HepG2 (cell line): ENCODE measurements around the gene PPARA. TPM values are rescaled to one million over a fixed set of nuclear protein-coding genes. Genes with fewer than 3 reads are reported as not detected.

ENCODE experiments used
- ATAC-seq: fragments of 200-7000 bp; cut with Tn5 transposase; 3 replicates; pipeline ENCODE4 v1.9.1; 2020; ENCODE audit warnings: mild to moderate bottlenecking, moderate library complexity
- BruUV-seq: library from RNA; stranded (reverse); fragments of 400-500 nt; replicated peaks from 2 replicates; lab custom pipeline; 2021; lab: Mats Ljungman, UMichigan
- CTCF ChIA-PET: fragments of 300-600 bp; formaldehyde crosslinking; extraction: SDS; loops from one replicate; lab custom pipeline; 2021; ENCODE audit warnings: low total read pairs, inconsistent platforms, low intra/inter-chr PET ratio; lab: Yijun Ruan, JAX
- POLR2A ChIA-PET: fragments of 350-600 bp; sonication (Branson Sonifier 250); formaldehyde crosslinking; loops from one replicate; lab custom pipeline; 2020; ENCODE audit warnings: antibody characterized with exemption, inconsistent platforms; lab: Yijun Ruan, JAX
- DNase-seq: peaks from one replicate; pipeline ENCODE4 v3.0.0-alpha.2; 2015; ENCODE audit warnings: low spot score
- FAIRE-seq: peaks from 3 replicates; lab custom pipeline; 2011; peaks lifted over from hg19 to GRCh38; lab: Jason Lieb, UNC
- H2AFZ ChIP-seq: one replicate; pipeline ENCODE4 v1.6.1; 2011; ENCODE audit warnings: low read length, inconsistent platforms
- H3K27ac ChIP-seq: fragments of 300-600 bp; 3 replicates; pipeline ENCODE4 v1.8.0; 2011; ENCODE audit warnings: mixed run types, mild to moderate bottlenecking, mixed read lengths, low read length, inconsistent platforms; ENCODE audit not compliant: insufficient read depth; ENCODE audit errors: extremely low read length
- H3K27me3 ChIP-seq, 2 experiments: fragments of 200-600 bp in 1 of 2; 2 replicates in 1 of 2; 3 replicates in 1 of 2; pipeline versions ENCODE4 v1.6.0 to v1.8.0; 2011; ENCODE audit warnings: low read length in 2 of 2, mild to moderate bottlenecking in 2 of 2, moderate library complexity in 2 of 2, inconsistent platforms in 1 of 2; ENCODE audit not compliant: insufficient read depth in 2 of 2, control insufficient read depth in 1 of 2
- H3K36me3 ChIP-seq, 2 experiments: fragments of 200-600 bp in 1 of 2; replicated peaks in 1 of 2; 2 replicates in 1 of 2; 3 replicates in 1 of 2; pipeline versions ENCODE4 v1.5.1 to v1.8.0; 2011; ENCODE audit warnings: low read length in 2 of 2, inconsistent platforms in 1 of 2; ENCODE audit not compliant: insufficient read depth in 2 of 2, control insufficient read depth in 1 of 2
- H3K4me1 ChIP-seq: 2 replicates; pipeline ENCODE4 v1.5.1; 2012; ENCODE audit warnings: low read length, inconsistent platforms; ENCODE audit not compliant: insufficient read depth
- H3K4me2 ChIP-seq: 2 replicates; pipeline ENCODE4 v1.6.0; 2011; ENCODE audit warnings: low read depth, low read length, inconsistent platforms
- H3K4me3 ChIP-seq, 3 experiments: fragments of 200-600 bp in 1 of 3; sonication (generic), shearing (Covaris generic) in 1 of 3; replicated peaks in 1 of 3; 2 replicates each; pipeline ENCODE4 v1.5.1; 2011 to 2016; ENCODE audit warnings: low read length in 3 of 3, inconsistent platforms in 2 of 3, low read depth in 2 of 3, mild to moderate bottlenecking in 2 of 3, control low read depth in 1 of 3, mixed read lengths in 1 of 3; ENCODE audit not compliant: insufficient read depth in 1 of 3
- H3K79me2 ChIP-seq: one replicate; pipeline ENCODE4 v1.6.1; 2011; ENCODE audit warnings: low read length, inconsistent platforms; ENCODE audit not compliant: insufficient read depth
- H3K9ac ChIP-seq: 2 replicates; pipeline ENCODE4 v1.6.0; 2011; ENCODE audit warnings: mild to moderate bottlenecking, low read depth, low read length, inconsistent platforms; ENCODE audit not compliant: insufficient read depth
- H3K9me3 ChIP-seq: 2 replicates; pipeline ENCODE4 v1.5.1; 2012; ENCODE audit warnings: mild to moderate bottlenecking, low read length
- H4K20me1 ChIP-seq: 2 replicates; pipeline ENCODE4 v1.6.0; 2011; ENCODE audit warnings: inconsistent platforms, mild to moderate bottlenecking, low read length, moderate library complexity; ENCODE audit not compliant: insufficient read depth
- CCAR2 ChIP-seq: fragments of 200-400 bp; formaldehyde crosslinking; optimal IDR thresholded peaks from 2 replicates; pipeline ENCODE3; 2018; ENCODE audit warnings: low read depth, mild to moderate bottlenecking, low read length, moderate library complexity
- FOXA3 ChIP-seq: IDR thresholded peaks from 2 replicates; pipeline ENCODE4 v1.6.1; 2016; ENCODE audit warnings: missing genetic modification reagents, missing compliant biosample characterization
- RNF2 ChIP-seq: fragments of 450-650 bp; conservative IDR thresholded peaks from 2 replicates; pipeline ENCODE4 v1.6.1; 2016; ENCODE audit warnings: low read depth
- SMAD1 ChIP-seq: sonication (generic); formaldehyde crosslinking; IDR thresholded peaks from 2 replicates; pipeline ENCODE4 v1.4.0; 2020; ENCODE audit warnings: missing genetic modification reagents, low read depth, mild to moderate bottlenecking, borderline replicate concordance
- SOX5 ChIP-seq: IDR thresholded peaks from 2 replicates; pipeline ENCODE4 v1.6.1; 2016; ENCODE audit warnings: borderline replicate concordance
- SP1 ChIP-seq, 2 experiments: fragments of 450-650 bp in 1 of 2; sonication (generic) in 1 of 2; formaldehyde crosslinking in 1 of 2; IDR thresholded peaks; 2 replicates each; pipeline versions ENCODE4 v1.4.0 to v1.6.1; 2016 to 2020; ENCODE audit warnings: missing genetic modification reagents in 1 of 2
- ZBTB25 ChIP-seq: IDR thresholded peaks from 2 replicates; pipeline ENCODE4 v1.6.1; 2018; ENCODE audit warnings: missing genetic modification reagents
- ZNF878 ChIP-seq: sonication (generic); formaldehyde crosslinking; IDR thresholded peaks from 2 replicates; pipeline ENCODE4 v1.8.1; 2023; ENCODE audit warnings: mild to moderate bottlenecking, missing genetic modification reagents, moderate library complexity
- WGBS: methylation state at CpG from one replicate; pipeline ENCODE4 v1.1.6; 2017; ENCODE audit warnings: low lambda C conversion rate; 5-methylcytosine and 5-hydroxymethylcytosine counted together
- in situ Hi-C: cut with HindIII; loops from 2 replicates; pipeline ENCODE4 v1.10.0; 2017; ENCODE audit warnings: low pct_unique_long_range_greater_than_20kb; ENCODE audit not compliant: extremely low pct_ligation_motif_present
- intact Hi-C: fragments of 100-400 bp; cut with micrococcal nuclease; formaldehyde crosslinking; loops from one replicate; pipeline ENCODE4 v1.10.0; 2022; ENCODE audit not compliant: unreplicated experiment
- polyA plus RNA-seq, 8 experiments: library from polyadenylated mRNA; depleted of rRNA in 3 of 8; stranded (reverse) in 7 of 8; unstranded in 1 of 8; fragments of >200 nt; fragmentation: Illumina TruSeq in 4 of 8; extraction: Trizol in 4 of 8; gene quantifications; 2 replicates each; pipeline versions ENCODE4 v1.2.1 to v1.2.3, GENCODE V29; 2011 to 2016; ENCODE audit warnings: low read depth in 4 of 8, missing spikeins in 1 of 8, mixed read lengths in 1 of 8; ENCODE audit not compliant: insufficient read depth in 1 of 8
- total RNA-seq, 5 experiments: library from RNA; depleted of rRNA; stranded (reverse); fragments of >200 nt; fragmentation: Illumina TruSeq; extraction: Trizol; gene quantifications; 2 replicates each; pipeline ENCODE4 v1.2.3, GENCODE V29; 2016; ENCODE audit warnings: low read depth in 1 of 5
- TF ChIP-seq, protein P1 (sequence below): sonication (generic); formaldehyde crosslinking; IDR thresholded peaks from 2 replicates; pipeline ENCODE4 v1.5.0; 2020; ENCODE audit warnings: mild to moderate bottlenecking, missing genetic modification reagents, moderate library complexity

Gene PPARA
- total and polyA plus RNA-seq, 2 of the 13 experiments (the other 11 are each of a cell fraction or from before 2014, with no cell fraction given) = 18.2 to 24.7 TPM

DNA sequence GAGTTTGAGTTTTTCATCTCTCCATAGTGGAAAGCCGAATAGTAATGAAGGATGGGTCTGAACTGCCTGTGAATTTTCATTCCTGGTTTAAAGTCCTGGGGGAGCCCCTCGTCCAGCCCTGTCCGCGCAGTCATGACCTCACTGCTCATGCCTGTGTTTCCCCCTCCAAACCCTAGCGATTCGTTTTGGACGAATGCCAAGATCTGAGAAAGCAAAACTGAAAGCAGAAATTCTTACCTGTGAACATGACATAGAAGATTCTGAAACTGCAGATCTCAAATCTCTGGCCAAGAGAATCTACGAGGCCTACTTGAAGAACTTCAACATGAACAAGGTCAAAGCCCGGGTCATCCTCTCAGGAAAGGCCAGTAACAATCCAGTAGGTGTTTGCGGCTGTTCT lies 69.3 kb downstream of the PPARA start:
- ATAC-seq = no peak
- no peak for FAIRE-seq
- CTCF ChIA-PET = no interaction called here
- Histone ChIP-seq H3K4me1 (no peaks in the 10 kb centered on the region), H3K9me3 (no peaks in the 10 kb centered on the region), H3K27me3 (no peaks in the 10 kb centered on the region), H2AFZ (no peak overlapping the region), H3K4me2 (no peak overlapping the region), H3K36me3 (peaks cover 19 to 55% of the 10 kb centered on the region in 2 experiments; a peak in 4 of 5 replicates), H3K4me3 (no peak overlapping the region), H3K27ac (no peak overlapping the region), H3K9ac (no peak overlapping the region), H3K79me2 (no peaks in the 10 kb centered on the region), H4K20me1 (no peaks in the 10 kb centered on the region)
- intact Hi-C loops = no loop called here
- TF ChIP-seq ZNF878 (no peak), FOXA3 (CRISPR knock-in tag) (no peak), CCAR2 (no peak), SP1 (IDR thresholded peaks at IDR 0.05) (no peak), SP1 (CRISPR knock-in tag; IDR thresholded peaks at IDR 0.05) (no peak), SMAD1 (CRISPR knock-in tag) (no peak), SOX5 (no peak), RNF2 (no peak), ZBTB25 (no peak)
- TF ChIP-seq, protein P1, sequence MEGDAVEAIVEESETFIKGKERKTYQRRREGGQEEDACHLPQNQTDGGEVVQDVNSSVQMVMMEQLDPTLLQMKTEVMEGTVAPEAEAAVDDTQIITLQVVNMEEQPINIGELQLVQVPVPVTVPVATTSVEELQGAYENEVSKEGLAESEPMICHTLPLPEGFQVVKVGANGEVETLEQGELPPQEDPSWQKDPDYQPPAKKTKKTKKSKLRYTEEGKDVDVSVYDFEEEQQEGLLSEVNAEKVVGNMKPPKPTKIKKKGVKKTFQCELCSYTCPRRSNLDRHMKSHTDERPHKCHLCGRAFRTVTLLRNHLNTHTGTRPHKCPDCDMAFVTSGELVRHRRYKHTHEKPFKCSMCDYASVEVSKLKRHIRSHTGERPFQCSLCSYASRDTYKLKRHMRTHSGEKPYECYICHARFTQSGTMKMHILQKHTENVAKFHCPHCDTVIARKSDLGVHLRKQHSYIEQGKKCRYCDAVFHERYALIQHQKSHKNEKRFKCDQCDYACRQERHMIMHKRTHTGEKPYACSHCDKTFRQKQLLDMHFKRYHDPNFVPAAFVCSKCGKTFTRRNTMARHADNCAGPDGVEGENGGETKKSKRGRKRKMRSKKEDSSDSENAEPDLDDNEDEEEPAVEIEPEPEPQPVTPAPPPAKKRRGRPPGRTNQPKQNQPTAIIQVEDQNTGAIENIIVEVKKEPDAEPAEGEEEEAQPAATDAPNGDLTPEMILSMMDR (CRISPR knock-in tag) = no peak
- BruUV-seq = no TSS peak
- DNase-seq = no peak
- in situ Hi-C loops = no loop called here
- POLR2A ChIA-PET = no interaction called here
- WGBS = 94% methylated on average over 10 of the region's 10 CpGs
